Stimulated activated CD4-positive, alpha-beta T cell treated with anti-CD3 and anti-CD28 coated beads, Interleukin-15, amount 100 ng/mL, for 24 hours (primary cell): ENCODE data around the gene HEATR1.
"Not testable (repeated sequence)": the region's sequence is repeated elsewhere in the genome, so short reads cannot be mapped to it uniquely, and the experiment has no call there.

Experiments used
- DNase-seq: peaks from one replicate; pipeline ENCODE4 v3.0.0-alpha.2; 2020

Gene HEATR1, protein sequence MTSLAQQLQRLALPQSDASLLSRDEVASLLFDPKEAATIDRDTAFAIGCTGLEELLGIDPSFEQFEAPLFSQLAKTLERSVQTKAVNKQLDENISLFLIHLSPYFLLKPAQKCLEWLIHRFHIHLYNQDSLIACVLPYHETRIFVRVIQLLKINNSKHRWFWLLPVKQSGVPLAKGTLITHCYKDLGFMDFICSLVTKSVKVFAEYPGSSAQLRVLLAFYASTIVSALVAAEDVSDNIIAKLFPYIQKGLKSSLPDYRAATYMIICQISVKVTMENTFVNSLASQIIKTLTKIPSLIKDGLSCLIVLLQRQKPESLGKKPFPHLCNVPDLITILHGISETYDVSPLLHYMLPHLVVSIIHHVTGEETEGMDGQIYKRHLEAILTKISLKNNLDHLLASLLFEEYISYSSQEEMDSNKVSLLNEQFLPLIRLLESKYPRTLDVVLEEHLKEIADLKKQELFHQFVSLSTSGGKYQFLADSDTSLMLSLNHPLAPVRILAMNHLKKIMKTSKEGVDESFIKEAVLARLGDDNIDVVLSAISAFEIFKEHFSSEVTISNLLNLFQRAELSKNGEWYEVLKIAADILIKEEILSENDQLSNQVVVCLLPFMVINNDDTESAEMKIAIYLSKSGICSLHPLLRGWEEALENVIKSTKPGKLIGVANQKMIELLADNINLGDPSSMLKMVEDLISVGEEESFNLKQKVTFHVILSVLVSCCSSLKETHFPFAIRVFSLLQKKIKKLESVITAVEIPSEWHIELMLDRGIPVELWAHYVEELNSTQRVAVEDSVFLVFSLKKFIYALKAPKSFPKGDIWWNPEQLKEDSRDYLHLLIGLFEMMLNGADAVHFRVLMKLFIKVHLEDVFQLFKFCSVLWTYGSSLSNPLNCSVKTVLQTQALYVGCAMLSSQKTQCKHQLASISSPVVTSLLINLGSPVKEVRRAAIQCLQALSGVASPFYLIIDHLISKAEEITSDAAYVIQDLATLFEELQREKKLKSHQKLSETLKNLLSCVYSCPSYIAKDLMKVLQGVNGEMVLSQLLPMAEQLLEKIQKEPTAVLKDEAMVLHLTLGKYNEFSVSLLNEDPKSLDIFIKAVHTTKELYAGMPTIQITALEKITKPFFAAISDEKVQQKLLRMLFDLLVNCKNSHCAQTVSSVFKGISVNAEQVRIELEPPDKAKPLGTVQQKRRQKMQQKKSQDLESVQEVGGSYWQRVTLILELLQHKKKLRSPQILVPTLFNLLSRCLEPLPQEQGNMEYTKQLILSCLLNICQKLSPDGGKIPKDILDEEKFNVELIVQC (N-terminal part only)

DNA sequence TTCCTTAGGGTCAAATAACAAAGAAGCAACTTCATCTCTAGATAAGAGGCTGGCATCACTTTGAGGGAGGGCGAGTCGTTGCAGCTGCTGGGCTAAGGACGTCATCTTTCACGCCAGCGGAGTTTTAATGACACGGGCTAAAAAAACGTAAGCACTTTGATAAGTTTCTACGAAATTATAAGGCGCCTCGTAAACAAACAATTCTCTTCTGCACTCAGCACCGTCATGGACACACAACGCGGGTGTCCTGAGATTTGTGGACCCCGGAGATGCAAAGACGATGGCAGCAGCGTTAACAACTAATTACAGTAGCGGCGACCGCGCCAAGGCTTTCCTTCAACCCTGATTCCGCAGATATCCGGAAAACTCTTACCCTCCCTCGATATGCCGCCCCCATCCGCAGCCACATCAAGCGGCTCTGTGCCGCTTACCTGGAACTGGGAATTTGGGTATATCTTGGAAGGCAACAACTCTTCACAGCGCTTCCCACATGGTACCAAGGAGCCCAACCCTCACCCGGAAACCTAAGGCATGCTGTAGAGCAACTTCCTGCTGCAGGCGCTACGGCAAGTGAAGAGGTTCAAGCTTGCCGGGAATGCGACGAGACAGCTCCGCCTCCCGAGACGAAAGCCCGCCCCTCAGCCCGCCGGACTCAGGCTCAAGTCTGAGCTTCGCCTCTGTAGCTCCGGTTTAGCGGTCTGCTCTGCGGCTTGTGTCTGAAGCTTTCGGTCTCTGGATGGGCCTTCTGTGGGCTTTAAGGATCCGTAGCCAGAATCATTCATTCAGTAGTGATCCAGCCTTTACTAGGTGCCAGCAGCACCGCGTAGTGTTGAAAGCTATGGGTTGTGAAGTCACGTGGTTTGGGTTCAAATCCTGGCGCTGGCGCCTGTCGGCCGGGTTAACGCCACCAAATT, at the start of gene HEATR1:
HEATR1 (minus strand) TSS at position 526 of the 914 bp plus-strand sequence; CDS start at position 105, 421 bp downstream.
- peak; percentile 95 for DNase-seq

DNA sequence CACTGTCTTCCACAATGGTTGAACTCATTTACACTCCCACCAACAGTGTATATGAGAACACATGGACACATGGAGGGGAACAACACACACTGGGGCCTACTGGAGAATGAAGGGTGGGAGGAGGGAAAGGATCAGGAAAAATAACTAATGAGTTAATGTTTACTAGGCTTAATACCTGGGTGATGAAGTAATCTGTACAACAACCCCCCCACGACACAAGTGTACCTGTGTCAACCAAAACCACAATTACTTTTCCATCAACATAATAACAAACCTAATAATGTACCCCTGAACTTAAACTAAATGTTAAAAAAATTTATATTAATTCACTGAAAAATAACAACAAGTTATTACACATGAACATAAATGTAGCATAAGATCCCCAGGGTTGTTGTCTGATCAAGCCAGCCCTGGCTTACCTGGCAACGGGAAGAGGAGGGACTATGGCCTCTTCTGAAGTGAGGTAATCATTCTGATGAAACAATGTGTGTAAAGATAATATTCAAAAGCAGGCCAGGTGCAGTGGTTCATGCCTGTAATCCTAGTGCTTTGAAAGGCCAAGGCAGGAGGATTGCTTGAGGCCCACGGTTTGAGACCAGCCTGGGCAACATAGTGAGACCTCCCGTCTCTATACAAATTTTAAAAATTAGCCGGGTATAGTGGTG, 40.8 kb upstream of the HEATR1 start:
- no peak for DNase-seq

DNA sequence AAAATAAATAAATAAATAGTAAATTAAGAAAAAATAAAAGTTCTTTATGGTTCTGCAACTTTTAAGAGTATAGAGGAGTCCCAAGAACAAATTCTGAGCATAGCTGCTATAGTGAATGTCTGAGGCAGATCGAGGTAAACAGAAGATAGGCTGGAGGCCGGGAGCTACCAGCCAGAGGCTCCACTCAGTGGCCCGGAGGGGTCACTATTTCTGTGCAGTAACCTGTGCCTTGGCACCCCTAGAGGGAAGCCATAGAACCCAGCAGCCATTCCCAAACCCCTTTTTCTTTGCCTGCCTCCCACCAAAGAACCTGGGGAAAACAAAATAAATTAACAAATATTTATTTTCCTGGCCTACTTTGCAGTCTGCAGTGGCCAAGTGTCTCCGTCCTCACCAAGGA, 38.4 kb upstream of the HEATR1 start:
- DNase-seq, result no peak

DNA sequence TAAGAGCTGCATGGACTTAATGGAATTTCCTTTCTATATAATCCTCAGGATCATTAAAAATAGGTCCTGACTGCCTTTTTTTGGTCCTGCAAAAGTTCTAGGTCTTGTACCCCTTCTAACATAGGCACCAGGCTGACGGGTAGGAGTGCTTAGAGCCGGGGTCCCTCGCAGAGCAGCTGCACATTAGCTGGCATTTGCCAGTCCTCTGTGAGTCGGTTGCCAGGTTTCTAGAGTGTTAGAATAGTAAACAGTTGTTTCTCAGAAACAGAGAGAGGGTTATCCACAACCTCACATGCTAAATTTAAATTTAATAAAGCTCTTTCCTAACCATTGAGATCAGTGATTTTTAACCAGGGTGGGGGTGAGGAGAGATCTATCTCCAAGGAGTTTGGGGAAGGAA, 35.4 kb upstream of the HEATR1 start:
- DNase-seq, result no peak

DNA sequence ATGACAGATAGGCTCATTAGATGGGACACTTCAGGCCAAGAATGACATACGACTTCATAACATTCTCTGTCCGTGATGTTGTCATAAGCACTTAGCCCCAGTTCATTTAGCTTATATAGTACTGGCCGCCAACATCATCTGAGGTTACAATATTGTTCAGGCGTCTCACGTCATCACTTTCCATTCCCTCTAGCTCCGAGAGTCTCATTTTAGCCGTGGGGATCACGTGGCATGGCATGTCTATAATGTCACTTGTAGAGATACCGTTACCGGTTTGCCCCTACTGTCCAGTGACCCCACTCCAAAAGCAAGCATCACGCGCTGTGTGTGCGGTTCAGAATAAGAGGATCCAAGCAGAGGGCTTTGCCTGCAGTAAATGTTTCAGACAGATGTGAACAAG, 34.6 kb upstream of the HEATR1 start:
- no peak for DNase-seq

DNA sequence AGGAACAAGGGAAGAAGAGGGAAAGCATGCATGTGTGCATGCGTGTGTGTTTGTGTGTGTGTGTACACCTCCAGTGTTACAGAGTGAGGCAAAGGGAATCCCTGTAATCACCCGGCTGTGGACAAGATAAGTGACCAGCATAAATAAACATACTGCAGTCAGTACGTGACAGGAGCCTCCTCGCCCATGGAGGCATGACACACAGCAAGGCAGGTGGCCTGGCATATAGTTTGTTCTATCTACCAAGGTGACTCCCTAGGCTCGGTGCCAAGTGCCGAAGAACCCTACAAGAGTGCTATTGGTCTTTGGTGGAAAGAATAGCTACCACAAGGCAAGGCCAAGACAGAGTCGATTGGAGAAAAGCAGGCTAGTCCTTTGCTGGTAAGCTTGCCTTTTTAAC, 31.7 kb upstream of the HEATR1 start:
- DNase-seq, result no peak

DNA sequence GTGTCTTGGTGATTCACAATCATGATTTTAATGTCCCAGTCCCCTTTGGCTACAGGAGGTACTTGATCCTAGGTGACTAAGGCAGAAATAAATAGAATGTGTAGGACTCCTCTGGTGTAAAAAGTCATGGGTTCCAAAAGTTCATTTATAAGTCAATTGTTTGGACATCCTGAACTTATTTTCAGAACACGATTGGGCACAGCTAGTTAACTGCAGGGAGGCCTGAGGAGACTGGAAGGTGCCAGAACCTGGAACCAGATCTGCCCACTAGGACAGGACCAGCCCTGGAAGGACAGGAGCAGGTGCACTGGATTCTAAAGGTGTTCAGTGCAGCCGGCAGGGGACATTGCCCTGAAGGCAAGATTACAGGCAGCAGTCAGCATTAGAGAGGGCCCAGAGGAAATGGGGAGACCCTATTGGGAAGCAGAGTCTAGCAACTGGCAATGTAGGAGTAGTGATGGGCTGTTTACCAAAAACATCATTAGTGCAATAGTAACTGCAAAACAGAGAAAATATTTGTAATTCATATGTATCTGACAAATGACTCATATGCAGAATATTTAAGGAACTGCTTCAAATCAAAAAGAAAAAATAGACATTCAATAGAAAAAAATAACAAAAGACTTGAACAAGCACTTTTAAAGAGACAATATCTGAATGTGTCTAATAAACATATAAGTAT, 23.6 kb upstream of the HEATR1 start:
- DNase-seq, result no peak

DNA sequence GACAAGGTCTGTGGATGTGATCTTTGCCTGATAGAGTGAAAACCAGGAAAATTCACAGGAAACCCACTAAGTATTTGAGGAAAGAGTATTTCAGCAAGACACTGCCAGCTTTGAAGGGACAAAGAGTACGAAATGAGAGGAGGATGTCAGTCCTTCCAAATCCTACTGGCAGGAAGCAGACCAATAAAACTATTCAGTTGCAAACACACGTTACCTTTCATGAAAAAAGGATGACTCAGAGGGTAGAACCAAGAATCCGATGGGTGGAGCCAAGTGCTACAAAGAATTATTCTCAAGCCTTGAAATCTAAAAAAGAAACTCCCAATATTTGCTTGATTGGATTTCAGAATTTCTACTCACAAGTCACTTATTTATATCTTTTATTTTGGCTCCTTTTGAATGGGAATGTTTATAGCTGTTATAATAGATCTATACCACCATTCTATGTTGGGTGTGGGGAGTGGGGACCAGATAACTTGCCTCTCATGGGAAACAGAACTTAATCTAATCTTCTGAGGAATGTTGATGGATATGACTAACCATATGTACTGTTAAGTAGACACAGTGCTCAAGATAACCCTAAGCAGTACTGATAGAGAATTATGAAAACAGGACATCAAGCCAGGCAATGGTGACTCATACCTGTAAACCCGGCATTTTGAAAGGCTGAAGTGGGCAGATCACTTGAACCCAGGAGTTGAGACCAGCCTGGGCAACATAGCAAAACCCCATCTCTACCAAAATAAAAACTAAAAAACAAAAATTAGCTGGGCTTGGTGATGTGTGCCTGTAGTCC, 19.3 kb upstream of the HEATR1 start:
- DNase-seq, result no peak

DNA sequence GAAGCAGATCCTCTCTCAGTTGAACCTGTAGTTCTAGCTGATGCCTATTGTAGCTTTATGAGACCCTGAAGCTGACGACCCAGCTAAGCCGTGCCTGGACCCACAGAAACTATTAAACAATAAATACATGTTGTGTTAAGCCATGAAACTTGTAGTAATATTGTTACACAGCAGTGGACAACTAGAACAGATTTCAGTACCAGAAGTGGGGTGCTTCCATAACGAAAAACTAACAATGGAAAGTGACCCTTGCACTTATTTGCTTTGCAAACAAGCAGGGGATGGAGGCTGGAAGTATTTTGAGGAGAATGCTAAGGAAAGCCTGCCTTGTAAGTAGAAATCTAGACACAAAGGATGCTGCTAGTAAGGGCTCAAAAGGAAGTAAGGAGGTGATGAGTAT, 18.1 kb upstream of the HEATR1 start:
- no peak for DNase-seq

DNA sequence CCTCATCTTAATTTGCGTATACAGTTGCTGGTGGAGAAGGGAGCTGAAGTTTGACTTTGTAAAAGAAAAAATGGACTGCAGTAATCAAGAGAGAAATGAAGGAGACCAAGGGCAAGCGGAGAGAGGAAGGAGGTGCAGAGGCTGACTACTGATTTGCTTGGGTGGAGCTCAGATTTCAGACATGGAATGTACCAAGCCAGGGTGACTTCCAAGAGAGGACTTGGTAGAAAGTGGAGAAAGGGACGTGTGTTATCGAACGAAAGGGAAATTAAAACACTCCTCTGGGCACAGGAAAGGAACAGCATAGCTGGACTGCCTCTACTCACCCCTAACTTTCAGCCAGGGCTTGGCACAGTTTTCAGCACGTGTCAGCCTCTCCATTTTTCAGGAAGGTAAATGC, 15.1 kb upstream of the HEATR1 start:
- no peak for DNase-seq

DNA sequence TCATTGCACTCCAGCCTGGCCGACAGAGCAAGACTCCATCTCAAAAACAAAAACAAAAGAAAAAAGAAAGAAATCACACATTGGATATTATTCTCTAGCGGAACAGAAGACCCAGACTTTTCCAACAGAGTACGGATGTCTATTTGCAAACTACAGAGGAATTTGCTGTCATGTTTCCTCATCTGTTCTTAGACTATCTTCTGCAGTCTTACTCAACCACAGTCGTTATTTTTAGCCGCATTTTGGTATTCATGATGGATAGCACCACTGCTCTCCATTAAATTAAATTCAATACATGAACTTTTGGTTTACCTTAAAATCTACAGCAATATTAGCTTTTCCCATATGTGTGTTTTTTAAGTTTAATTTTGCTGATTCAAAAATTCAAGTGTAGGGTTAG, 14.2 kb upstream of the HEATR1 start:
- no peak for DNase-seq

DNA sequence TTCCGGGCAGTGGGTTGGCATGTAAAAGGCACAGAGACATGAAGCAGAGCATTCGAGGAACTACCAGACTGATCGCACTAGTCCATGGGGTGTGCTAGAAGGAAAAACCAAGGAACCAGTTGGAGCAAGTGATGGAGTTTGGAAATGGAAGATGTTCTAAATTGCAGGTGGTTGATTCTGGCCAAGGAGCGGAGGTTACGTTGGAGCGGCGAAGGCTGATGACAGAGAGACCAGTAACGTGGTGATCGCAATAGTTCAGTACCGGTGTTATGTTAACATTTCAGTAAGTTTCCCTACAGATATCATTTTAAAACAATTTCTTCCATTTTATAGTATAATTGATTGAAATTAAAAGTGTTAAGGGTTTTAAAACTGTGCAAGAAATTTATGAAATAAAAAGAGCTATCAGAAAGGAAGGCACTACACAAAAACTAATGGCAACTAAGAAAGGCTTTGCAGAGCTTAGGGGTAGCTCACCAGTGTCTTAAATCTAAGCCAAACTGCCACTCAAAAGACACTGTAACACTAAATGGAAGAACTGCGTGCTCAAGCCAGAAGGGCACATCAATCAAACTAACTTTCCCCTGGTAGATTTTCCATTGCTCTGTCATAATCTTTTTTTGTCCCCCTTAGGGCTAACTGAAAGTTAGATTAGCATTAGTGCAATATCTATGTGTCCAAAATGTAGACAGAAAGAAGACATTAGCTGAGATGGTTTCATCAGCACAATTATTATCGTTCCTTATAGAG, 11.3 kb upstream of the HEATR1 start:
- no peak for DNase-seq

DNA sequence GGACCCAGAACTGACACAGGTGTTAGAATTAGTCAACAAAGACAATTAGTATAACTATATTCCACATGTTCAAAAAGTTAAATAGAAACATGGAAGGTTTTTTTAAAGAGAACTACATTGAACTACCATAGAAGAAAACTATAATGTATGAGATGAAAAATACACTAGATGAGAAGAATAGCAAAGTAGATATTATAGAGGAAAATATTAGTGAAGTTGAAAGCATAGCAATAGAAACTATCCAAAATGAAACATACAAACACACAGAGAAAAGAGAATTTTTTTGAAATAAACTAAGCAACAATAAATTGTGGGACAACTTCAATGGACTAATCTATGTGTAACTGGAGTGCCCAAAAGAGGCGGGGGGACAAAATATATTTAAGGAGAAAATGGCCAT, 8.0 kb upstream of the HEATR1 start:
- no peak for DNase-seq

DNA sequence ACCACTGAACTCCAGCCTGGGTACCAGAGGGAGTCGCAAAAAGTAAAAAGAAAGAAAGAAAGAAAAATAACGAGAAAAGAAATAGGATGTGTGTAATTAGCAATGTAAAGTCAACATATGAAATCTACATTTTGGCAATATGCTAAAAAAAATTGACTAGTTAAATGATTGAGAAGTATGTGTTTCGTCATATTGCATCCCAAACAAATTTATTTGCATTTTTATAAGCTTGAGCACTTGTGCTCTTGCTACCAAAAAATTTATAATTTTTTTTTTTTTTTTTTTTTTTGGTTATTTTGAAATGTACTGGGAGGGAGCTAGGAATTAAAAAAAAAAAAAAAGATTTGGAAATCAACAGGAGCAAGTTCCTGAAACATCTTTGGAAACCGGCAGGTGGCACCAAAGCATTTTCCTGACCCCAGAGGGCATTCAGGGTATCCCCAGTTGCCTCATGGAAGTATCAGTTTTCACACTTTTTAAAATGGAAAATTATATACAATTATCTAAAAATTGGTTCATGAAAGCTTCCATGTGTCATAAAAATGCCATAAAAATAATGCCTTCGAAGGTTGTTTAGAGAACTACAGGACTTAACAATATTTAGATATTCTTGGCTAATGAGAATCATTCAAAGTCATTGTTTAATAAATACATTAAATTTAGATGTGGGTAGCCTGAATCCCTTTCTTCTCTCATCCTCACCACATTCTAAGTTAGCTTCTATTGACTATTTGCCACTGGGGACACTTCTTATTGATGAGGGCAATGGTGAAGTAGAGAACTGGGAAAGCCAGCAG, 4.8 kb upstream of the HEATR1 start:
- peak; percentile 52 for DNase-seq

DNA sequence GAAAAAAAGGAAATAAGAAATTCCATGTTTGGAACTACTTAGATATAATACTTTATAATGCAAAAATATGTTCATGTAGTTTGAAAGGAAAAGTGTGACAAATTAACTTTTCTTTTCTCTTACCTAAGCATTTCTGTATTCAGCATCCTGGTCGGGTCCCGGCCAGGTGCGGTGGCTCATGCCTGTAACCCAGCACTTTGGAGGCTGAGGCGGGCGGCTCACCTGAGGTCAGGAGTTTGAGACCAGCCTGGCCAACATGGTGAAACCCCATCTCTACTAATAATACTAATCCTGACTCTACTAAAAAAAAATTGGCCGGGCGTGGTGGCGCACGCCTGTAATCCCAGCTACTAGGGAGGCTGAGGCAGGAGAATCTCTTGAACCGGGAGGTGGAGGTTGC, 3.3 kb upstream of the HEATR1 start:
- DNase-seq, result not testable (repeated sequence)

DNA sequence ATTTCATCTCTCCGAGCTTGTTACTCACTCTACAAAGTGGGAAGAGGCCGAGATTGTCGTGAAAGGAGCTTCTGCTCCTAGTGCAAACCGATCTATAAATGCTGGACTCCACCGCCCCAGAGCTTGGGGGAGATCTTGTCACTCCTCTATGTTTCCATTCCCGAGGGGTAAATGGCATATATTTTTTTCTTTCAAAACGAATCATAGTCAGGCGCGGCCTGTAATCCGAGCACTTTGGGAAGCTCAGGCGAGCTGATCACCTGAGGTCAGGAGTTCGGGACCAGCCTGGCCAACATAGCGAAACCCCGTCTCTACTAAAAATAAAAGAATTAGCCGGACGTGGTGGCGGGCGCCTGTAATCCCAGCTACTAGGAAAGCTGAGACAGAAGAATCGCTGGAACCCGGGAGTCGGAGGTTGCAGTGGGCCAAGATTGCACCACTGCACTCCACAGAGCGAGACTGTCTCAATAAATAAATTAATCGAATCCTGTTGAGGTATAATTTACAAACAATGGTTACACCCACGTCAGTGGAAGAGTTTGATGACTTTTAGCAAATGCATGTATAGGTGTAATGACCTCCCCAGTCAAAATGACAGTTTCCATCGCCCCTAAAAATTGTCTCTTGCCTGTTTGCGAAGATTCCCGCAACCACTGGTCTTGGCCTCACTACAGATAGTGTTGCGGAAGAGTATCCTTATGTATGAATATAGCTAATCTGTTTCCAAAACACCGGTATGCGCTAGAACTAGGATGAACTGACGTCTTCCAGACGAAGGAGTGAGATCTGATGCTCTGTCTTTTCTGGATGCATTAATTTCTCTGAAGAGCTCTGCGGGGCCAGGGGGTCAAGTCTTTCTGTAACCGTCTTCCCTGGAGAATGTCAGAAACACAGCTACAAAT, 840 bp upstream of the HEATR1 start:
- no peak for DNase-seq

DNA sequence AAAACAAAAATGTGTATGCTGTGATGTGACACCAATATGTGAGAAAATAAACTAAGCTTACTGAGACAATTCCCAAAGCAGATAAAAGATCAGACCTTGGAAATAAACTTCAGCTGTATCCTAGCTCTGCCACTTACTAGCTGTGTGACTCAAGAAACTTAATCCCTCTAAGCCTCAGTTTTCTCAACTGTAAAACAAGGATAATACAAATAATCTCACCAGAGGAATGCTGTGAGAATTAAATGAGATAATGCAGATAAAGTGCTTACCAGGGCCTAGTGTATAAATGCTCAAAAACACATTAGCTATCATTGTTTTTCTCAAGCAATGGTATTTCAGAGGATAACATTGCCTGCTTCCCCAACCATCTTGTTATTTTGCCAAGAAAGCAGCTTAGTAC, 2.1 kb downstream of the HEATR1 start:
- no peak for DNase-seq
